ENCODE results near the gene KLHL17. TPM values are rescaled to one million over a fixed set of nuclear protein-coding genes. Genes with fewer than 3 reads are reported as not detected.

The KLHL17 gene
- total and polyA plus RNA-seq, 2 experiments from 2014 or later = 5.5 to 19.2 TPM

- no peaks in the 10 kb centered on the region for H3K79me2 ChIP-seq (ENCODE audit: insufficient read depth)
- no peaks in the 10 kb centered on the region for H4K20me1 ChIP-seq (ENCODE audit: insufficient read depth)
- in situ Hi-C loops (cut with MboI) = no loop called here
- H3K9ac ChIP-seq = no peak overlapping the region
- no peak for TF ChIP-seq EZH2phosphoT487 (IDR thresholded peaks at IDR 0.05; ENCODE audit: insufficient read depth, low read depth)
- no peak overlapping the region for H3K4me3 ChIP-seq
- no peak overlapping the region for H2AFZ ChIP-seq
- H3K9me2 ChIP-seq (ENCODE audit: insufficient read depth) = no peaks in the 10 kb centered on the region
- WGBS, 2 experiments (ENCODE audit: low coverage in 1 of 2, low lambda C conversion rate in 2 of 2, missing lambda C conversion rate in 2 of 2) = 42 to 47% methylated on average over 23 to 24 of the region's 24 CpGs
- DNase-seq = peak; percentile 71
- no peaks in the 10 kb centered on the region for H3K36me3 ChIP-seq (ENCODE audit: low read depth)
- no peak overlapping the region for H3K27ac ChIP-seq
- H3K27me3 ChIP-seq (replicated peaks; ENCODE audit: insufficient read depth) = no peaks in the 10 kb centered on the region
- H3F3A ChIP-seq (ENCODE audit: insufficient read depth) = 0 out of 2 replicates have a peak, but pooled peaks cover 13% of the 10 kb centered on the region
- no peaks in the 10 kb centered on the region for H3K9me3 ChIP-seq (ENCODE audit: low read depth)
- H3K4me1 ChIP-seq (ENCODE audit: insufficient read depth) = peaks cover 24% of the 10 kb centered on the region
- H3K4me2 ChIP-seq (ENCODE audit: unreplicated experiment) = no peak overlapping the region
These were observed 47.6 kb upstream of the KLHL17 start for GRCh38 chr1:912740-913301.

- in situ Hi-C loops (cut with MboI) = no loop called here
- no peaks in the 10 kb centered on the region for H3K27me3 ChIP-seq (replicated peaks; ENCODE audit: insufficient read depth)
- H3K4me3 ChIP-seq = no peak overlapping the region
- 0 out of 2 replicates have a peak, but pooled peaks cover 13% of the 10 kb centered on the region for H3F3A ChIP-seq (ENCODE audit: insufficient read depth)
- no peak for TF ChIP-seq EZH2phosphoT487 (IDR thresholded peaks at IDR 0.05; ENCODE audit: insufficient read depth, low read depth)
- no peak for TF ChIP-seq EZH2 (IDR thresholded peaks at IDR 0.05; ENCODE audit: insufficient read depth, poor library complexity, severe bottlenecking)
- 64 to 68% methylated on average over 16 of the region's 16 CpGs for WGBS, 2 experiments (ENCODE audit: low coverage in 1 of 2, low lambda C conversion rate in 2 of 2, missing lambda C conversion rate in 2 of 2)
- peaks cover 24% of the 10 kb centered on the region for H3K4me1 ChIP-seq (ENCODE audit: insufficient read depth)
- H3K36me3 ChIP-seq (ENCODE audit: low read depth) = no peaks in the 10 kb centered on the region
- no peak for DNase-seq
- H3K27ac ChIP-seq = no peak overlapping the region
- no peaks in the 10 kb centered on the region for H3K9me2 ChIP-seq (ENCODE audit: insufficient read depth)
- no peaks in the 10 kb centered on the region for H4K20me1 ChIP-seq (ENCODE audit: insufficient read depth)
- H3K4me2 ChIP-seq (ENCODE audit: unreplicated experiment) = no peak overlapping the region
- no peak overlapping the region for H2AFZ ChIP-seq
- H3K79me2 ChIP-seq (ENCODE audit: insufficient read depth) = no peaks in the 10 kb centered on the region
- H3K9me3 ChIP-seq (ENCODE audit: low read depth) = no peaks in the 10 kb centered on the region
- no peak overlapping the region for H3K9ac ChIP-seq
These were observed 46.8 kb upstream of the KLHL17 start for GRCh38 chr1:913491-914130.

GRCh38 chr1:914131-914890, 46.1 kb upstream of the KLHL17 start:
- H3K4me3 ChIP-seq = no peak overlapping the region
- H3K9me3 ChIP-seq (ENCODE audit: low read depth) = no peaks in the 10 kb centered on the region
- no peaks in the 10 kb centered on the region for H3K79me2 ChIP-seq (ENCODE audit: insufficient read depth)
- no peaks in the 10 kb centered on the region for H3K9me2 ChIP-seq (ENCODE audit: insufficient read depth)
- no peak overlapping the region for H2AFZ ChIP-seq
- no peaks in the 10 kb centered on the region for H3K27me3 ChIP-seq (replicated peaks; ENCODE audit: insufficient read depth)
- WGBS, 2 experiments (ENCODE audit: low coverage in 1 of 2, low lambda C conversion rate in 2 of 2, missing lambda C conversion rate in 2 of 2) = 82 to 84% methylated on average over 17 to 21 of the region's 21 CpGs
- 0 out of 2 replicates have a peak, but pooled peaks cover 13% of the 10 kb centered on the region for H3F3A ChIP-seq (ENCODE audit: insufficient read depth)
- H3K27ac ChIP-seq = no peak overlapping the region
- H3K36me3 ChIP-seq (ENCODE audit: low read depth) = no peaks in the 10 kb centered on the region
- H3K4me1 ChIP-seq (ENCODE audit: insufficient read depth) = peaks cover 24% of the 10 kb centered on the region
- no peak for DNase-seq
- no peaks in the 10 kb centered on the region for H4K20me1 ChIP-seq (ENCODE audit: insufficient read depth)
- H3K4me2 ChIP-seq (ENCODE audit: unreplicated experiment) = no peak overlapping the region
- H3K9ac ChIP-seq = no peak overlapping the region
- TF ChIP-seq EZH2 (IDR thresholded peaks at IDR 0.05; ENCODE audit: insufficient read depth, poor library complexity, severe bottlenecking) (no peak), EZH2phosphoT487 (IDR thresholded peaks at IDR 0.05; ENCODE audit: insufficient read depth, low read depth) (no peak)
- in situ Hi-C loops (cut with MboI) = no loop called here

- H3F3A ChIP-seq (ENCODE audit: insufficient read depth) = 0 out of 2 replicates have a peak, but pooled peaks cover 13% of the 10 kb centered on the region
- no peaks in the 10 kb centered on the region for H3K27me3 ChIP-seq (replicated peaks; ENCODE audit: insufficient read depth)
- H3K4me3 ChIP-seq = no peak overlapping the region
- TF ChIP-seq EZH2 (IDR thresholded peaks at IDR 0.05; ENCODE audit: insufficient read depth, poor library complexity, severe bottlenecking) (no peak), EZH2phosphoT487 (IDR thresholded peaks at IDR 0.05; ENCODE audit: insufficient read depth, low read depth) (no peak)
- in situ Hi-C loops (cut with MboI) = no loop called here
- peaks cover 24% of the 10 kb centered on the region for H3K4me1 ChIP-seq (ENCODE audit: insufficient read depth)
- H3K36me3 ChIP-seq (ENCODE audit: low read depth) = no peaks in the 10 kb centered on the region
- no peaks in the 10 kb centered on the region for H3K9me3 ChIP-seq (ENCODE audit: low read depth)
- H3K9ac ChIP-seq = no peak overlapping the region
- WGBS, 2 experiments (ENCODE audit: low coverage in 1 of 2, low lambda C conversion rate in 2 of 2, missing lambda C conversion rate in 2 of 2) = 75 to 78% methylated on average over 5 to 6 of the region's 6 CpGs
- H3K79me2 ChIP-seq (ENCODE audit: insufficient read depth) = no peaks in the 10 kb centered on the region
- H3K4me2 ChIP-seq (ENCODE audit: unreplicated experiment) = no peak overlapping the region
- no peak overlapping the region for H3K27ac ChIP-seq
- H3K9me2 ChIP-seq (ENCODE audit: insufficient read depth) = no peaks in the 10 kb centered on the region
- no peak for DNase-seq
- H2AFZ ChIP-seq = no peak overlapping the region
- no peaks in the 10 kb centered on the region for H4K20me1 ChIP-seq (ENCODE audit: insufficient read depth)
These were observed 45.5 kb upstream of the KLHL17 start for GRCh38 chr1:914891-915280.

Measured in GM23248 (cell line).